PC-9 (cell line): Measurements from ENCODE around the gene CKB. TPM values are rescaled to one million over a fixed set of nuclear protein-coding genes. Genes with fewer than 3 reads are reported as not detected.

Source experiments
- BruUV-seq: library from RNA; stranded (reverse); fragments of 400-500 nt; replicated peaks from 2 replicates; lab custom pipeline; 2021; lab: Mats Ljungman, UMichigan
- CTCF ChIA-PET: fragments of 300-600 bp; sonication (Branson Sonifier 250); formaldehyde crosslinking; loops from one replicate; lab custom pipeline; 2022; ENCODE audit warnings: antibody characterized with exemption; lab: Charles Lee
- POLR2A ChIA-PET: fragments of 300-600 bp; sonication (Branson Sonifier 250); formaldehyde crosslinking; loops from one replicate; lab custom pipeline; 2022; ENCODE audit warnings: antibody characterized with exemption; ENCODE audit not compliant: unreplicated experiment; lab: Charles Lee
- DNase-seq, 2 experiments: peaks; one replicate each; pipeline versions ENCODE4 v3.0.0 to v3.0.0-alpha.2; 2015 to 2022; ENCODE audit warnings: mixed read lengths in 1 of 2
- H2AFZ ChIP-seq: fragments of 200-600 bp; sonication (generic); 2 replicates; pipeline ENCODE4 v1.8.1; 2017; ENCODE audit warnings: antibody characterized with exemption
- H3F3A ChIP-seq: fragments of 200-600 bp; sonication (generic); 2 replicates; pipeline ENCODE4 v1.8.1; 2017; ENCODE audit warnings: antibody characterized with exemption, mild to moderate bottlenecking, low read depth; ENCODE audit not compliant: insufficient read depth
- H3K27ac ChIP-seq: fragments of 200-600 bp; sonication (generic); 2 replicates; pipeline ENCODE4 v1.6.1; 2016; ENCODE audit warnings: mixed run types
- H3K27me3 ChIP-seq: fragments of 200-600 bp; sonication (generic); 2 replicates; pipeline ENCODE4 v1.6.1; 2016; ENCODE audit warnings: low read depth, mixed run types; ENCODE audit not compliant: insufficient read depth
- H3K36me3 ChIP-seq: fragments of 200-600 bp; sonication (generic); 2 replicates; pipeline ENCODE4 v1.6.1; 2016; ENCODE audit warnings: low read depth, mixed run types
- H3K4me1 ChIP-seq: fragments of 200-600 bp; sonication (generic); replicated peaks from 2 replicates; pipeline ENCODE4 v1.6.1; 2016; ENCODE audit warnings: mixed run types; ENCODE audit not compliant: insufficient read depth
- H3K4me2 ChIP-seq: fragments of 200-600 bp; sonication (generic); 2 replicates; pipeline ENCODE4 v1.6.1; 2017; ENCODE audit warnings: mixed run types
- H3K4me3 ChIP-seq: fragments of 200-600 bp; sonication (generic); 2 replicates; pipeline ENCODE4 v1.6.1; 2016; ENCODE audit warnings: mixed run types
- H3K79me2 ChIP-seq: fragments of 200-600 bp; sonication (generic); 2 replicates; pipeline ENCODE4 v1.6.1; 2017; ENCODE audit warnings: low read depth, mixed run types
- H3K9me2 ChIP-seq: fragments of 200-600 bp; sonication (generic); 2 replicates; pipeline ENCODE4 v1.8.1; 2017; ENCODE audit warnings: mild to moderate bottlenecking; ENCODE audit not compliant: insufficient read depth
- H3K9me3 ChIP-seq: fragments of 200-600 bp; sonication (generic); 2 replicates; pipeline ENCODE4 v1.8.1; 2016; ENCODE audit warnings: low read depth; ENCODE audit not compliant: insufficient read depth
- H4K20me1 ChIP-seq: fragments of 200-600 bp; sonication (generic); 2 replicates; pipeline ENCODE4 v1.8.1; 2017; ENCODE audit not compliant: insufficient read depth
- CTCF ChIP-seq: fragments of 200-600 bp; sonication (generic); conservative IDR thresholded peaks from 2 replicates; pipeline ENCODE4 v1.6.1; 2017; ENCODE audit warnings: mixed run types, antibody characterized with exemption, mild to moderate bottlenecking, moderate library complexity
- EZH2 ChIP-seq: fragments of 200-600 bp; sonication (generic); IDR thresholded peaks from 2 replicates; pipeline ENCODE4 v1.8.0; 2017; ENCODE audit warnings: antibody characterized with exemption, low read depth
- intact Hi-C: fragments of 100-400 bp; cut with micrococcal nuclease; formaldehyde crosslinking; loops from one replicate; pipeline ENCODE4 v1.10.0; 2022; ENCODE audit not compliant: unreplicated experiment
- total RNA-seq: library from RNA; stranded (reverse); gene quantifications from 2 replicates; pipeline ENCODE4 v1.2.3, GENCODE V29; 2021

CKB gene
- total RNA-seq, 1 experiment from 2014 or later, result 64.4 TPM

GRCh38 chr14:103551338-103551762, 28.7 kb upstream of the CKB start:
- no peak overlapping the region for H2AFZ ChIP-seq
- intact Hi-C loops, result no loop called here
- no peak overlapping the region for H3K4me2 ChIP-seq
- no TSS peak for BruUV-seq
- peaks cover 62% of the 10 kb centered on the region for H4K20me1 ChIP-seq
- H3K27me3 ChIP-seq, result no peaks in the 10 kb centered on the region
- peaks cover 16% of the 10 kb centered on the region for H3F3A ChIP-seq
- H3K9me3 ChIP-seq, result no peaks in the 10 kb centered on the region
- H3K36me3 ChIP-seq, result no peaks in the 10 kb centered on the region
- TF ChIP-seq CTCF (no peak), EZH2 (no peak)
- H3K9me2 ChIP-seq, result no peaks in the 10 kb centered on the region
- no peak overlapping the region for H3K4me3 ChIP-seq
- POLR2A ChIA-PET, result no interaction called here
- DNase-seq, result no peak
- peaks cover 12% of the 10 kb centered on the region for H3K79me2 ChIP-seq
- H3K4me1 ChIP-seq, result peaks cover 12% of the 10 kb centered on the region; the same call in 1 of the 2 replicates
- CTCF ChIA-PET, result interaction anchor here (1.6 kb wide), 1 partner anchor 10 kb away, joined by 10 read pairs; no protein-coding TSS in a partner anchor
- no peak overlapping the region for H3K27ac ChIP-seq

GRCh38 chr14:103550451-103551337, 28.1 kb upstream of the CKB start:
- H3K36me3 ChIP-seq, result no peaks in the 10 kb centered on the region
- TF ChIP-seq EZH2 (no peak), CTCF (no peak)
- peaks cover 8% of the 10 kb centered on the region; the same call in 1 of the 2 replicates for H3K79me2 ChIP-seq
- H3K27ac ChIP-seq, result no peak overlapping the region
- H3K4me1 ChIP-seq, result peaks cover 12% of the 10 kb centered on the region; the same call in 1 of the 2 replicates
- no peak overlapping the region for H3K4me2 ChIP-seq
- H3K9me3 ChIP-seq, result no peaks in the 10 kb centered on the region
- POLR2A ChIA-PET, result no interaction called here
- H4K20me1 ChIP-seq, result peaks cover 59% of the 10 kb centered on the region
- no peak overlapping the region for H3K4me3 ChIP-seq
- BruUV-seq, result no TSS peak
- no peaks in the 10 kb centered on the region for H3K9me2 ChIP-seq
- intact Hi-C loops, result no loop called here
- no peak overlapping the region for H2AFZ ChIP-seq
- H3F3A ChIP-seq, result peaks cover 16% of the 10 kb centered on the region
- no peak for DNase-seq
- CTCF ChIA-PET, result interaction anchor here (1.1 kb wide), 1 partner anchor 11 kb away, joined by 4 read pairs; no protein-coding TSS in a partner anchor
- no peaks in the 10 kb centered on the region for H3K27me3 ChIP-seq

- peaks cover 16% of the 10 kb centered on the region for H3F3A ChIP-seq
- no peak for DNase-seq
- no TSS peak for BruUV-seq
- no peaks in the 10 kb centered on the region for H3K36me3 ChIP-seq
- ChIA-PET POLR2A (interaction anchor here (0.8 kb wide), 1 partner anchor 69 kb away, joined by 3 read pairs; no protein-coding TSS in a partner anchor), CTCF (interaction anchor here (0.5 to 1.1 kb wide), 2 partner anchors 10 to 771 kb away, joined by 3 to 4 read pairs; no protein-coding TSS in a partner anchor)
- no peak overlapping the region for H3K4me3 ChIP-seq
- H3K4me2 ChIP-seq, result no peak overlapping the region
- intact Hi-C loops, result loop anchor here (10.0 kb wide), 1 partner anchor 1025 kb away; no protein-coding TSS in a partner anchor
- H3K9me2 ChIP-seq, result no peaks in the 10 kb centered on the region
- no peak for TF ChIP-seq EZH2
- no peak for TF ChIP-seq CTCF
- H3K79me2 ChIP-seq, result no peaks in the 10 kb centered on the region
- no peak overlapping the region for H3K27ac ChIP-seq
- no peaks in the 10 kb centered on the region for H3K9me3 ChIP-seq
- H2AFZ ChIP-seq, result no peak overlapping the region
- H3K4me1 ChIP-seq, result peaks cover 12% of the 10 kb centered on the region; the same call in 1 of the 2 replicates
- no peaks in the 10 kb centered on the region for H3K27me3 ChIP-seq
- peaks cover 49% of the 10 kb centered on the region for H4K20me1 ChIP-seq
Observed at GRCh38 chr14:103549361-103550311, 27.0 kb upstream of the CKB start.
